Measurements from ENCODE around the gene ZNF577.
A peak's percentile ranks its signal among the peaks of the same experiment; 100 is the strongest.

The ZNF577 gene

GRCh38 chr19:51861870-51862622 is 25.7 kb downstream of the ZNF577 start:
- DNase-seq, result no peak

- DNase-seq, result no peak
These were observed 50.6 kb downstream of the ZNF577 start for GRCh38 chr19:51837145-51837544.

- peak; percentile 78 to 93 (median 90) for DNase-seq
These were observed 57.5 kb downstream of the ZNF577 start for GRCh38 chr19:51830274-51830673.

- peak; percentile 90 to 95 (median 94) for DNase-seq
These were observed 63.3 kb downstream of the ZNF577 start for GRCh38 chr19:51824281-51825005.

- peak in 1 of 3 donors; percentile 37 for DNase-seq
These were observed 64.8 kb downstream of the ZNF577 start for GRCh38 chr19:51822946-51823345.

DNA sequence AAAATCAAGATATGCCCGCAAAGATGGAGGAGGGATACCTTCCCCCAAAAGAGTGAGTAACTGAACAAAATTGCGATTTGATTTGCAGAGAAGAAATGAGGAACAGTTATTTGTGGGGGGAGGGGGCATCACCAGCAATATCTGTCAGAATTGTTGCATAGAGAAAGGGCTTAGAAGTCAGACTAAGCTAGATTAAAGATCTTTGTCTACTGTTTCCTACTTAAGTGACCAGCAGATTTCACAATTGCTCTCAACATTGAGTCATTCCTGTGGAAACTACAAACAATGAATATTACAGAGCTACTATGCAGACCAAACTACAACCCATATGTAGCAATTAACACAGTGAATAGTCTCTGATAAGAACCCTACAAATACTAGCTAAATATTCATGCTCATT is 65.4 kb downstream of the ZNF577 start:
- peak; percentile 77 to 98 (median 95) for DNase-seq

DNA sequence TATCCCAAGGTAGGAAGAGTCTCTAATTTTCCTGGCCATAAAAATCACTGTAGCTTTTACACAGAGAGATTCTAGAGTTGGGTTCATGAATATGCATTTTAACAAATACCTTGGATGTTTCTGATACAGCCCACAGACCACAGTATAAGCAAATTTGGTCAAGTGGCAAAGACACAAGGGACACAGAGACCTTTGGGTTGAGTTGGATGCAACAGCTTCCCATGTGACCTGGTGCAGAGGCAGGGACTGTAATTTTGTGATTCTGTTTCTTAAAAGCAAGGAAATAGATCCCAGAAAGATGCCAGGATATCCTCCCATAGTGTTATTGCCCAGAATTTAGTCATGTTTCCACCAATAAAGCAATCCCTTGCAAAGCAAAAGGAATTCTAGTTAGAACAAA is 65.8 kb downstream of the ZNF577 start:
- DNase-seq, result no peak

GRCh38 chr19:51821456-51821855 is 66.3 kb downstream of the ZNF577 start:
- peak; percentile 88 to 97 (median 95) for DNase-seq

All from suppressor macrophage treated with lipopolysaccharide for 1 hour (primary cell).